ENCODE results near the gene GAB1. TPM values are rescaled to one million over a fixed set of nuclear protein-coding genes. Genes with fewer than 3 reads are reported as not detected.

GAB1 gene
- total RNA-seq, 1 experiment from 2014 or later = 29.4 TPM

- Histone ChIP-seq H3K79me2 (ENCODE audit: low read depth) (no peaks in the 10 kb centered on the region), H2AFZ (no peak overlapping the region), H3F3A (ENCODE audit: insufficient read depth, low read depth) (no peaks in the 10 kb centered on the region), H4K20me1 (ENCODE audit: insufficient read depth) (no peaks in the 10 kb centered on the region), H3K9me3 (ENCODE audit: insufficient read depth, low read depth) (no peaks in the 10 kb centered on the region), H3K27me3 (ENCODE audit: insufficient read depth, low read depth) (no peaks in the 10 kb centered on the region), H3K4me1 (replicated peaks; ENCODE audit: insufficient read depth) (no peaks in the 10 kb centered on the region), H3K9me2 (ENCODE audit: insufficient read depth) (no peaks in the 10 kb centered on the region), H3K4me2 (no peak overlapping the region), H3K36me3 (ENCODE audit: low read depth) (no peaks in the 10 kb centered on the region), H3K4me3 (no peak overlapping the region), H3K27ac (no peak overlapping the region)
- intact Hi-C loops (cut with micrococcal nuclease; ENCODE audit: unreplicated experiment) = no loop called here
- ChIA-PET CTCF (no interaction called here), POLR2A (ENCODE audit: unreplicated experiment) (interaction anchor here (0.6 kb wide), 1 partner anchor 37 kb away, joined by 3 read pairs; no protein-coding TSS in a partner anchor)
- no peak for DNase-seq
- no peak for TF ChIP-seq EZH2 (IDR thresholded peaks at IDR 0.05; ENCODE audit: low read depth)
- TF ChIP-seq, protein P1, sequence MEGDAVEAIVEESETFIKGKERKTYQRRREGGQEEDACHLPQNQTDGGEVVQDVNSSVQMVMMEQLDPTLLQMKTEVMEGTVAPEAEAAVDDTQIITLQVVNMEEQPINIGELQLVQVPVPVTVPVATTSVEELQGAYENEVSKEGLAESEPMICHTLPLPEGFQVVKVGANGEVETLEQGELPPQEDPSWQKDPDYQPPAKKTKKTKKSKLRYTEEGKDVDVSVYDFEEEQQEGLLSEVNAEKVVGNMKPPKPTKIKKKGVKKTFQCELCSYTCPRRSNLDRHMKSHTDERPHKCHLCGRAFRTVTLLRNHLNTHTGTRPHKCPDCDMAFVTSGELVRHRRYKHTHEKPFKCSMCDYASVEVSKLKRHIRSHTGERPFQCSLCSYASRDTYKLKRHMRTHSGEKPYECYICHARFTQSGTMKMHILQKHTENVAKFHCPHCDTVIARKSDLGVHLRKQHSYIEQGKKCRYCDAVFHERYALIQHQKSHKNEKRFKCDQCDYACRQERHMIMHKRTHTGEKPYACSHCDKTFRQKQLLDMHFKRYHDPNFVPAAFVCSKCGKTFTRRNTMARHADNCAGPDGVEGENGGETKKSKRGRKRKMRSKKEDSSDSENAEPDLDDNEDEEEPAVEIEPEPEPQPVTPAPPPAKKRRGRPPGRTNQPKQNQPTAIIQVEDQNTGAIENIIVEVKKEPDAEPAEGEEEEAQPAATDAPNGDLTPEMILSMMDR (conservative IDR thresholded peaks at IDR 0.05) = no peak
- BruUV-seq (replicated peaks) = no TSS peak
These were observed 29.1 kb upstream of the GAB1 start for GRCh38 chr4:143307531-143307930.

GRCh38 chr4:143308377-143308776 lies 28.3 kb upstream of the GAB1 start:
- CTCF ChIA-PET = no interaction called here
- POLR2A ChIA-PET (ENCODE audit: unreplicated experiment) = no interaction called here
- no peaks in the 10 kb centered on the region for H3K9me3 ChIP-seq (ENCODE audit: insufficient read depth, low read depth)
- no peaks in the 10 kb centered on the region for H4K20me1 ChIP-seq (ENCODE audit: insufficient read depth)
- no peaks in the 10 kb centered on the region for H3K4me1 ChIP-seq (replicated peaks; ENCODE audit: insufficient read depth)
- no peaks in the 10 kb centered on the region for H3K9me2 ChIP-seq (ENCODE audit: insufficient read depth)
- no TSS peak for BruUV-seq (replicated peaks)
- no peak overlapping the region for H2AFZ ChIP-seq
- no peak for DNase-seq
- intact Hi-C loops (cut with micrococcal nuclease; ENCODE audit: unreplicated experiment) = no loop called here
- TF ChIP-seq EZH2 (IDR thresholded peaks at IDR 0.05; ENCODE audit: low read depth) = no peak
- TF ChIP-seq, protein P1 (conservative IDR thresholded peaks at IDR 0.05) = no peak
- no peaks in the 10 kb centered on the region for H3K36me3 ChIP-seq (ENCODE audit: low read depth)
- no peaks in the 10 kb centered on the region for H3F3A ChIP-seq (ENCODE audit: insufficient read depth, low read depth)
- no peak overlapping the region for H3K27ac ChIP-seq
- no peaks in the 10 kb centered on the region for H3K79me2 ChIP-seq (ENCODE audit: low read depth)
- no peak overlapping the region for H3K4me3 ChIP-seq
- no peaks in the 10 kb centered on the region for H3K27me3 ChIP-seq (ENCODE audit: insufficient read depth, low read depth)
- no peak overlapping the region for H3K4me2 ChIP-seq

GRCh38 chr4:143311924-143312323 lies 24.8 kb upstream of the GAB1 start:
- intact Hi-C loops (cut with micrococcal nuclease; ENCODE audit: unreplicated experiment) = no loop called here

More at GRCh38 chr4:143311924-143312323, 24.8 kb upstream of the GAB1 start:
- Histone ChIP-seq H2AFZ (no peak overlapping the region), H3K27ac (no peak overlapping the region), H3F3A (ENCODE audit: insufficient read depth, low read depth) (no peaks in the 10 kb centered on the region), H3K4me2 (no peak overlapping the region), H3K4me1 (replicated peaks; ENCODE audit: insufficient read depth) (no peaks in the 10 kb centered on the region), H3K9me3 (ENCODE audit: insufficient read depth, low read depth) (no peaks in the 10 kb centered on the region), H4K20me1 (ENCODE audit: insufficient read depth) (no peaks in the 10 kb centered on the region), H3K79me2 (ENCODE audit: low read depth) (no peaks in the 10 kb centered on the region), H3K9me2 (ENCODE audit: insufficient read depth) (no peaks in the 10 kb centered on the region), H3K4me3 (no peak overlapping the region), H3K27me3 (ENCODE audit: insufficient read depth, low read depth) (no peaks in the 10 kb centered on the region), H3K36me3 (ENCODE audit: low read depth) (no peaks in the 10 kb centered on the region)
- POLR2A ChIA-PET (ENCODE audit: unreplicated experiment) = no interaction called here
- CTCF ChIA-PET = no interaction called here
- DNase-seq = no peak
- BruUV-seq (replicated peaks) = no TSS peak
- TF ChIP-seq EZH2 (IDR thresholded peaks at IDR 0.05; ENCODE audit: low read depth) = no peak
- TF ChIP-seq, protein P1 (conservative IDR thresholded peaks at IDR 0.05) = no peak

All from PC-9 (cell line).